ENCODE data around the gene NIPAL4.

NIPAL4 gene

DNA sequence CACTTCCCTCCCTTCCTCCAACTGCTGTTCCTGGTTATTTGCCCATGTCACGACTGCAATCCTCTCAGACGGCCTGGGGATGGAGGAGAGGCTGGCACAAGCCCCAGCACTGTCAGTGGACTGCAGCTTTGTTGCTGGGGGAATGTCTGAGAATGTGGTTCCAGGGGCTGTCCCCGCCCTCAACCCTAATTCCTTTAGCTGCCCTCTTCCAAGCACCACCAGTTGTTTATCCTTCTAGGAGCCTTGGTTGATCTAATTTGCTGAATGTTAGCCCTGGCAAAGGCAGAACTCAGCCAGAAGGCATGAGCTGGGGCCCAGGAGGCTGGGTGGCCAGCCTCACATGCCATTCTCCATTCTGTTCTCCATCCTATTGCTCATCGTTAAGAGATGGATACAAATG, 64.0 kb downstream of the NIPAL4 start (continued):
- TF ChIP-seq, protein P1, sequence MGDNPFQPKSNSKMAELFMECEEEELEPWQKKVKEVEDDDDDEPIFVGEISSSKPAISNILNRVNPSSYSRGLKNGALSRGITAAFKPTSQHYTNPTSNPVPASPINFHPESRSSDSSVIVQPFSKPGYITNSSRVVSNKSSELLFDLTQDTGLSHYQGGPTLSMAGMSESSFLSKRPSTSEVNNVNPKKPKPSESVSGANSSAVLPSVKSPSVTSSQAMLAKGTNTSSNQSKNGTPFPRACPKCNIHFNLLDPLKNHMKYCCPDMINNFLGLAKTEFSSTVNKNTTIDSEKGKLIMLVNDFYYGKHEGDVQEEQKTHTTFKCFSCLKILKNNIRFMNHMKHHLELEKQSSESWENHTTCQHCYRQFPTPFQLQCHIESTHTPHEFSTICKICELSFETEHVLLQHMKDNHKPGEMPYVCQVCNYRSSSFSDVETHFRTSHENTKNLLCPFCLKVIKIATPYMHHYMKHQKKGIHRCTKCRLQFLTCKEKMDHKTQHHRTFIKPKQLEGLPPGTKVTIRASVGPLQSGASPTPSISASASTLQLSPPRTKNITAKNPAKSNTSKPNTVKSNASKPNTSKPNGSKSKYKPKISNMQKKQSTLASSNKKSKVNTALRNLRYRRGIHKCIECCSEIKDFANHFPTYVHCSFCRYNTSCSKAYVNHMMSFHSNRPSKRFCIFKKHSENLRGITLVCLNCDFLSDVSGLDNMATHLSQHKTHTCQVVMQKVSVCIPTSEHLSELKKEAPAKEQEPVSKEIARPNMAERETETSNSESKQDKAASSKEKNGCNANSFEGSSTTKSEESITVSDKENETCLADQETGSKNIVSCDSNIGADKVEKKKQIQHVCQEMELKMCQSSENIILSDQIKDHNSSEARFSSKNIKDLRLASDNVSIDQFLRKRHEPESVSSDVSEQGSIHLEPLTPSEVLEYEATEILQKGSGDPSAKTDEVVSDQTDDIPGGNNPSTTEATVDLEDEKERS (tag by site-specific recombination; IDR thresholded peaks at IDR 0.05): no peak
